Mesenchymal stem cell (in vitro differentiated cells and primary cell): ENCODE results near the gene INMT.
A peak's percentile ranks its signal among the peaks of the same experiment; 100 is the strongest.

Experiments used
- DNase-seq: peaks from one replicate; pipeline ENCODE4 v3.0.0-alpha.2; 2013
- H2AFZ ChIP-seq: one replicate; pipeline ENCODE4 v1.6.1; 2013; ENCODE audit warnings: low read depth, mild to moderate bottlenecking, control low read depth, inconsistent platforms, low read length, moderate library complexity
- H2AK5ac ChIP-seq: 2 replicates; pipeline ENCODE4 v1.6.1; 2013; ENCODE audit warnings: low read length, moderate library complexity, mild to moderate bottlenecking, inconsistent platforms; ENCODE audit not compliant: severe bottlenecking
- H2BK120ac ChIP-seq: one replicate; pipeline ENCODE4 v1.6.1; 2013; ENCODE audit warnings: low read depth, mild to moderate bottlenecking, inconsistent platforms, low read length, moderate library complexity
- H2BK12ac ChIP-seq, 2 experiments: one replicate each; pipeline ENCODE4 v1.6.1; 2013; ENCODE audit warnings: inconsistent platforms in 2 of 2, low read length in 2 of 2, mild to moderate bottlenecking in 2 of 2, moderate library complexity in 2 of 2, control low read depth in 1 of 2
- H2BK15ac ChIP-seq: one replicate; pipeline ENCODE4 v1.6.1; 2013; ENCODE audit warnings: mild to moderate bottlenecking, low read depth, inconsistent platforms; ENCODE audit not compliant: poor library complexity, severe bottlenecking
- H2BK5ac ChIP-seq: 2 replicates; pipeline ENCODE4 v1.6.1; 2013; ENCODE audit warnings: low read depth, mild to moderate bottlenecking, low read length, control low read depth, inconsistent platforms; ENCODE audit not compliant: poor library complexity, severe bottlenecking
- H3K14ac ChIP-seq, 2 experiments: one replicate each; pipeline ENCODE4 v1.6.1; 2013; ENCODE audit warnings: inconsistent platforms in 2 of 2, low read length in 2 of 2, control low read depth in 1 of 2, mild to moderate bottlenecking in 1 of 2, moderate library complexity in 1 of 2
- H3K18ac ChIP-seq, 2 experiments: one replicate each; pipeline ENCODE4 v1.6.1; 2013; ENCODE audit warnings: inconsistent platforms in 2 of 2, low read length in 2 of 2, control low read depth in 1 of 2, low read depth in 1 of 2, mild to moderate bottlenecking in 1 of 2
- H3K23ac ChIP-seq, 2 experiments: one replicate each; pipeline ENCODE4 v1.6.1; 2013; ENCODE audit warnings: inconsistent platforms in 2 of 2, low read length in 2 of 2, mild to moderate bottlenecking in 2 of 2, moderate library complexity in 2 of 2, control low read depth in 1 of 2
- H3K27ac ChIP-seq: 2 replicates; pipeline ENCODE4 v1.5.1; 2013; ENCODE audit warnings: mild to moderate bottlenecking, moderate library complexity, low read length, control low read depth, inconsistent platforms; ENCODE audit not compliant: poor library complexity, severe bottlenecking
- H3K27me3 ChIP-seq, 2 experiments: 2 replicates each; pipeline versions ENCODE4 v1.6.1 to v1.7.0; 2013; ENCODE audit warnings: low read length in 2 of 2, mild to moderate bottlenecking in 2 of 2, moderate library complexity in 2 of 2, control low read depth in 1 of 2, inconsistent platforms in 1 of 2; ENCODE audit not compliant: control insufficient read depth in 1 of 2, insufficient read depth in 1 of 2
- H3K36me3 ChIP-seq, 2 experiments: 2 replicates each; pipeline versions ENCODE4 v1.6.1 to v1.7.0; 2013; ENCODE audit warnings: low read length in 2 of 2, control low read depth in 1 of 2, inconsistent platforms in 1 of 2, low read depth in 1 of 2, mild to moderate bottlenecking in 1 of 2; ENCODE audit not compliant: insufficient read depth in 2 of 2, control insufficient read depth in 1 of 2
- H3K4ac ChIP-seq, 2 experiments: one replicate each; pipeline ENCODE4 v1.6.1; 2013; ENCODE audit warnings: inconsistent platforms in 2 of 2, low read length in 2 of 2, mild to moderate bottlenecking in 2 of 2, moderate library complexity in 2 of 2, control low read depth in 1 of 2, low read depth in 1 of 2
- H3K4me1 ChIP-seq: 2 replicates; pipeline ENCODE4 v1.6.1; 2013; ENCODE audit warnings: low read depth, low read length, control low read depth; ENCODE audit not compliant: control insufficient read depth, insufficient read depth
- H3K4me2 ChIP-seq: 2 replicates; pipeline ENCODE4 v1.6.1; 2013; ENCODE audit warnings: low read length, mild to moderate bottlenecking, inconsistent platforms; ENCODE audit not compliant: poor library complexity, severe bottlenecking
- H3K4me3 ChIP-seq, 2 experiments: 2 replicates each; pipeline versions ENCODE4 v1.5.1 to v1.7.0; 2013; ENCODE audit warnings: low read length in 2 of 2, mild to moderate bottlenecking in 2 of 2, control low read depth in 1 of 2, low read depth in 1 of 2; ENCODE audit not compliant: insufficient read depth in 1 of 2
- H3K79me1 ChIP-seq: replicated peaks from 2 replicates; pipeline ENCODE4 v1.6.1; 2013; ENCODE audit warnings: mild to moderate bottlenecking, control low read depth, low read length, inconsistent platforms; ENCODE audit not compliant: poor library complexity, severe bottlenecking
- H3K9ac ChIP-seq: 2 replicates; pipeline ENCODE4 v1.7.0; 2013; ENCODE audit warnings: mild to moderate bottlenecking, low read length, moderate library complexity
- H3K9me3 ChIP-seq: 2 replicates; pipeline ENCODE4 v1.7.0; 2013; ENCODE audit warnings: mild to moderate bottlenecking, low read length; ENCODE audit not compliant: control insufficient read depth
- H4K8ac ChIP-seq: one replicate; pipeline ENCODE4 v1.6.1; 2013; ENCODE audit warnings: inconsistent platforms, mild to moderate bottlenecking, low read length, moderate library complexity
- H4K91ac ChIP-seq: one replicate; pipeline ENCODE4 v1.6.1; 2013; ENCODE audit warnings: mild to moderate bottlenecking, low read length, inconsistent platforms
- WGBS: methylation state at CpG from one replicate; pipeline ENCODE4 v1.1.7; 2013; ENCODE audit warnings: mixed read lengths; 5-methylcytosine and 5-hydroxymethylcytosine counted together

INMT gene

GRCh38 chr7:30730097-30730496, 21.8 kb upstream of the INMT start:
- H3K23ac ChIP-seq, result no peak overlapping the region
- no peak overlapping the region for H2AK5ac ChIP-seq
- H2BK120ac ChIP-seq, result no peak overlapping the region
- H4K91ac ChIP-seq, result no peak overlapping the region
- H4K8ac ChIP-seq, result no peak overlapping the region
- no peak overlapping the region for H3K18ac ChIP-seq
- H3K9ac ChIP-seq, result no peak overlapping the region
- H3K79me1 ChIP-seq, result no peaks in the 10 kb centered on the region
- no peak overlapping the region for H2AFZ ChIP-seq
- H3K9me3 ChIP-seq, result no peaks in the 10 kb centered on the region
- no peak overlapping the region for H3K4me3 ChIP-seq
- no peak overlapping the region for H2BK5ac ChIP-seq
- DNase-seq, result no peak
- H3K14ac ChIP-seq, result peak overlapping the region in 1 of 2 experiments; percentile 1
- H3K4ac ChIP-seq, result no peak overlapping the region
- H2BK12ac ChIP-seq, result no peak overlapping the region
- no peak overlapping the region for H3K27ac ChIP-seq
- peaks cover 75 to 80% of the 10 kb centered on the region in 2 experiments for H3K27me3 ChIP-seq
- 94% methylated on average over 2 of the region's 2 CpGs for WGBS
- H3K4me2 ChIP-seq, result no peak overlapping the region
- peaks cover 2% of the 10 kb centered on the region for H3K4me1 ChIP-seq
- no peak overlapping the region for H2BK15ac ChIP-seq
- H3K36me3 ChIP-seq, result no peaks in the 10 kb centered on the region

DNA sequence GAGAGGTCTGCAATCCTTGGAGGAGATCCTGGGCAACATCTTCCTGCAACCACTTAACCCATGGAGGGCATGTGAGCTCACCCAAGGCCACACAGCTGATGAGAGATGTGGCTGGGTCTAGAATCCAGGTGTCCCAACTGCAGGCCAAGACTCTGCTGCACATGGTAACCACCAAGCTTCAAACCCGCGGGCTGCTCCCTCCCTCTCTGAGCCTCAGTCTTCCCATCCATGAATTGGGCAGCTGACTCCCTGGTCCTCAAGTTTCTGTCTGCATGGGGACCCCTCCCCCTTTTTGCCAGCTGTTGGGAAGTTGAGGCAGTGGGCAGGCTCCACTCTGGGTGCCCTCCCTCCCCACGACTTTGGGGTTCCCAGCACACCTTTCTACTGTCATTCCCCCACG, 20.9 kb upstream of the INMT start:
- Histone ChIP-seq H3K27ac (no peak overlapping the region), H3K9me3 (no peaks in the 10 kb centered on the region), H2BK5ac (no peak overlapping the region), H3K23ac (peak overlapping the region in 1 of 2 experiments; percentile 17), H3K14ac (no peak overlapping the region), H2BK15ac (no peak overlapping the region), H2BK12ac (no peak overlapping the region), H3K27me3 (peaks cover 75 to 81% of the 10 kb centered on the region in 2 experiments), H3K4me1 (peaks cover 2% of the 10 kb centered on the region), H3K4ac (no peak overlapping the region), H3K9ac (no peak overlapping the region), H3K4me2 (no peak overlapping the region), H2AK5ac (no peak overlapping the region), H3K36me3 (no peaks in the 10 kb centered on the region), H3K4me3 (no peak overlapping the region), H4K91ac (no peak overlapping the region), H4K8ac (no peak overlapping the region), H2BK120ac (no peak overlapping the region), H2AFZ (no peak overlapping the region), H3K79me1 (no peaks in the 10 kb centered on the region), H3K18ac (no peak overlapping the region)
- WGBS, result 85% methylated on average over 4 of the region's 4 CpGs
- DNase-seq, result no peak

- Histone ChIP-seq H3K18ac (no peak overlapping the region), H3K4me2 (no peak overlapping the region), H3K14ac (no peak overlapping the region), H4K8ac (no peak overlapping the region), H3K9me3 (no peaks in the 10 kb centered on the region), H2AFZ (no peak overlapping the region), H2BK15ac (no peak overlapping the region), H3K23ac (no peak overlapping the region), H2AK5ac (no peak overlapping the region), H4K91ac (no peak overlapping the region), H3K27me3 (peaks cover 77 to 84% of the 10 kb centered on the region in 2 experiments), H3K27ac (no peak overlapping the region), H2BK120ac (no peak overlapping the region), H3K79me1 (no peaks in the 10 kb centered on the region), H2BK5ac (no peak overlapping the region), H3K36me3 (no peaks in the 10 kb centered on the region), H3K4me3 (no peak overlapping the region), H3K4me1 (peaks cover 2% of the 10 kb centered on the region), H3K9ac (no peak overlapping the region), H2BK12ac (no peak overlapping the region), H3K4ac (no peak overlapping the region)
- 33% methylated on average over 10 of the region's 11 CpGs for WGBS
- DNase-seq, result no peak
Observed at GRCh38 chr7:30731581-30731980, 20.4 kb upstream of the INMT start.

- Histone ChIP-seq H2BK120ac (no peak overlapping the region), H2AK5ac (no peak overlapping the region), H3K27ac (no peak overlapping the region), H3K9me3 (no peaks in the 10 kb centered on the region), H2BK15ac (no peak overlapping the region), H2AFZ (no peak overlapping the region), H4K91ac (no peak overlapping the region), H3K4me1 (peaks cover 2% of the 10 kb centered on the region), H3K27me3 (peaks cover 74 to 87% of the 10 kb centered on the region in 2 experiments), H4K8ac (no peak overlapping the region), H3K4ac (no peak overlapping the region), H3K14ac (no peak overlapping the region), H3K4me2 (no peak overlapping the region), H2BK5ac (no peak overlapping the region), H2BK12ac (no peak overlapping the region), H3K18ac (no peak overlapping the region), H3K79me1 (no peaks in the 10 kb centered on the region), H3K9ac (no peak overlapping the region), H3K4me3 (no peak overlapping the region), H3K36me3 (no peaks in the 10 kb centered on the region), H3K23ac (no peak overlapping the region)
- no peak for DNase-seq
- WGBS, result 82% methylated on average over 12 of the region's 12 CpGs
Observed at GRCh38 chr7:30732606-30733005, 19.3 kb upstream of the INMT start.
